ENCODE data around the gene ACRV1.

GRCh38 chr11:125701858-125702621 lies 21.4 kb upstream of the ACRV1 start:
- TF ChIP-seq CTCF (IDR thresholded peaks at IDR 0.05; ENCODE audit: low read depth, low read length) (no peak), EZH2phosphoT487 (IDR thresholded peaks at IDR 0.05; ENCODE audit: low read depth) (no peak)
